CD4-positive, CD25-positive, alpha-beta regulatory T cell (primary cell): ENCODE results near the gene SFR1. TPM values are rescaled to one million over a fixed set of nuclear protein-coding genes. Genes with fewer than 3 reads are reported as not detected.

ENCODE experiments used
- ATAC-seq, 2 donors: fragments of 150-1000 bp; cut with Tn5 transposase; one replicate each; pipeline ENCODE4 v1.10.0; 2021; ENCODE audit warnings: low read depth in 2 of 2, moderate number of reproducible peaks in 2 of 2, moderate library complexity in 1 of 2
- DNase-seq, 3 donors: peaks; one replicate each; pipeline versions ENCODE4 v3.0.0 to v3.0.0-alpha.2; 2012 to 2022; ENCODE audit warnings: mixed read lengths in 1 of 3
- H3K27ac ChIP-seq: one replicate; pipeline ENCODE4 v1.7.0; 2013; ENCODE audit warnings: mild to moderate bottlenecking, low read length; ENCODE audit not compliant: insufficient read depth, poor library complexity, severe bottlenecking
- H3K27me3 ChIP-seq: one replicate; pipeline ENCODE4 v1.7.0; 2013; ENCODE audit warnings: low read length; ENCODE audit not compliant: control insufficient read depth, insufficient read depth
- H3K36me3 ChIP-seq: one replicate; pipeline ENCODE4 v1.7.0; 2013; ENCODE audit warnings: mild to moderate bottlenecking, low read length, moderate library complexity; ENCODE audit not compliant: control insufficient read depth, insufficient read depth
- H3K4me1 ChIP-seq: 2 replicates; pipeline ENCODE4 v1.7.0; 2013; ENCODE audit warnings: mild to moderate bottlenecking, low read length; ENCODE audit not compliant: insufficient read depth, control insufficient read depth, poor library complexity, severe bottlenecking
- H3K4me3 ChIP-seq: one replicate; pipeline ENCODE4 v1.7.0; 2013; ENCODE audit warnings: low read depth, mild to moderate bottlenecking, low read length, moderate library complexity
- H3K9me3 ChIP-seq, 2 experiments: 1 replicate in 1 of 2; 2 replicates in 1 of 2; pipeline ENCODE4 v1.7.0; 2013; ENCODE audit warnings: low read length in 2 of 2, mild to moderate bottlenecking in 1 of 2, moderate library complexity in 1 of 2; ENCODE audit not compliant: control insufficient read depth in 2 of 2
- H3K27ac Mint-ChIP-seq, 3 donors: one replicate each; pipeline ENCODE4 v1.8.0; 2020 to 2022; ENCODE audit warnings: mild to moderate bottlenecking in 3 of 3, mixed read lengths in 3 of 3, moderate library complexity in 2 of 3
- H3K27me3 Mint-ChIP-seq: one replicate; pipeline ENCODE4 v1.8.0; 2022; ENCODE audit warnings: mild to moderate bottlenecking, mixed read lengths
- H3K36me3 Mint-ChIP-seq: one replicate; pipeline ENCODE4 v1.8.0; 2020; ENCODE audit warnings: mixed read lengths
- H3K4me1 Mint-ChIP-seq, 4 donors: one replicate each; pipeline ENCODE4 v1.8.0; 2020 to 2022; ENCODE audit warnings: mixed read lengths in 4 of 4, mild to moderate bottlenecking in 1 of 4
- H3K4me3 Mint-ChIP-seq, 4 donors: one replicate each; pipeline ENCODE4 v1.8.0; 2020 to 2022; ENCODE audit warnings: mild to moderate bottlenecking in 4 of 4, mixed read lengths in 4 of 4, moderate library complexity in 3 of 4
- H3K9me3 Mint-ChIP-seq, 7 donors: one replicate each; pipeline ENCODE4 v1.8.0; 2020 to 2022; ENCODE audit warnings: mixed read lengths in 7 of 7, mild to moderate bottlenecking in 3 of 7, moderate library complexity in 2 of 7
- polyA plus RNA-seq, 4 donors: library from polyadenylated mRNA; unstranded; fragments of 300-500 nt; fragmentation: Illumina TruSeq; gene quantifications; one replicate each; pipeline ENCODE4 v1.2.3, GENCODE V29; 2021
- total RNA-seq: library from RNA; stranded (reverse); gene quantifications from one replicate; pipeline ENCODE4 v1.2.3, GENCODE V29; 2022

SFR1 gene
- total and polyA plus RNA-seq, 5 donors from 2014 or later: 12.9 to 19.6 (median 14.9) TPM

GRCh38 chr10:104081998-104082397, 40.0 kb upstream of the SFR1 start:
- Mint-ChIP-seq H3K36me3 (no peaks in the 10 kb centered on the region), H3K27me3 (no peaks in the 10 kb centered on the region), H3K27ac (no peak overlapping the region), H3K4me1 (peaks cover 0 to 1% (median 0%) of the 10 kb centered on the region in 4 donors), H3K9me3 (no peaks in the 10 kb centered on the region), H3K4me3 (no peak overlapping the region)
- no peak overlapping the region for H3K4me3 ChIP-seq
- ATAC-seq: no peak
- DNase-seq: no peak
- no peaks in the 10 kb centered on the region for H3K4me1 ChIP-seq
- H3K36me3 ChIP-seq: no peaks in the 10 kb centered on the region
- H3K9me3 ChIP-seq: no peaks in the 10 kb centered on the region
- H3K27me3 ChIP-seq: peaks cover 3% of the 10 kb centered on the region
- no peak overlapping the region for H3K27ac ChIP-seq

DNA sequence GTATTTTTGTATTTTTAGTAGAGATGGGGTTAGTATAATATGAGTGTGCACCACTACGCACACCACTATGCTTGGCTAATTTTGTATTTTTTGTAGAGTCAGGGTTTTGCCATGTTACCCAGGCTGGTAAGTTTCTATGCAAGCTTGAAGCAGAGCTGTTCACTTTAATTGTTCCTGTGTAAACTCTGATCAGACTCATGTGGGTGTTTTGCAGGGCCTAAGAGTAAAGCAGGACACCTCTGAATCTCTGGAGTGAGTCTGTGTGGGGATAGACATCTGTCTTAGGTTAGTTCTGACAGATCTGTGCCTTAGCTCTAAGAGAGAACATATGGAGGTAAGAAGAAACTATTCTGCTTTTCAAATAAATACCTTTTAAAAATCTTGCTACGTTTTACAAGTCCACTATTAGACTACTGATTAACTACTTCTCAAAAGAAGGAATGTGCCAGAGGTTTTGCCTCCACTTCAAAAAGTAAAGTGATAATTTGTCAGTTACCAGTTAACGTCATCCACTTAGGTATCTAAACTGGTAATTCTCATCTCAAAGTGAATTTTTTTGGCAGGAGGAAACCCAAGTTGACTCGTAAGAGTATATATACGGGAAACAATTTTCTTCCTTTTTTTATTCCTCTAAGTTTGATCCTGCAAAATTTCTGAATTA, 37.4 kb upstream of the SFR1 start:
- Mint-ChIP-seq H3K4me1 (peaks cover 0 to 1% (median 0%) of the 10 kb centered on the region in 4 donors), H3K9me3 (no peaks in the 10 kb centered on the region), H3K27ac (no peak overlapping the region), H3K27me3 (peaks cover 4% of the 10 kb centered on the region), H3K4me3 (no peak overlapping the region), H3K36me3 (no peaks in the 10 kb centered on the region)
- Histone ChIP-seq H3K4me1 (no peaks in the 10 kb centered on the region), H3K27ac (no peak overlapping the region), H3K36me3 (no peaks in the 10 kb centered on the region), H3K27me3 (peaks cover 3% of the 10 kb centered on the region), H3K9me3 (no peaks in the 10 kb centered on the region), H3K4me3 (no peak overlapping the region)
- ATAC-seq (no peak), DNase-seq (no peak)

DNA sequence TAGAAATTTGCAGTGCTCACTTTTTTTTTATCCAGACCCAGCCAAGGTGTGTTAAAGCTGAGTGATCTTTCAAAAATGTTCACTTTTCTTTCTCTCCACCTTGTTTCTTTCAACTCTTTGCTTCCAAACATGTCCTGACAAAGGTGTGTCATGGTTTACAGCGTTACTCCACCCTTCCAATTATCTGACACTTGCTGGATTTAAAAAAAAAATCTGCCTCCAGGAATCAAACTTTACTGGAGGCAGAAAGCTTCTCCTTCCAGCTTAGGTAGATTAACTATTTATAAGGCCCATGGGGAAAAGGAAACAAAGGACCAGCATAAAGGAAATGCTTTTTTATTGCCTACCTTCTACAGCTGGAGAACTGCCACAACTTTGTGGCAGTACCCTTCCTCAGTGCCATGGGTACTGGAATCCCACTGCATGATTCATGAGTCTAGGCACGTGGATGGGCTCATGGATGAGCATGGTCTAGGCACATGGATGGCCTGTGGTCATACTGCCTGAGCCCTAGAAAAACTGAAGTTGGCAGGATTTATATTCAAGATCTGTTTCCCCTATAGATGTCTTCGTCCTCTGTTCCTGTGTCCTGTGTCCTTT, 36.1 kb upstream of the SFR1 start, which contains the start of gene COL17A1:
TSS of gene COL17A1 (minus strand) at position 80 of the 600 bp plus-strand sequence. CDS start 5,207 bp downstream, outside the sequence.
- Mint-ChIP-seq H3K27me3 (peaks cover 8% of the 10 kb centered on the region), H3K4me3 (no peak within 1 kb of the TSS), H3K36me3 (no peaks in the 10 kb centered on the region), H3K4me1 (peaks cover 0 to 1% (median 0%) of the 10 kb centered on the region in 4 donors), H3K9me3 (no peaks in the 10 kb centered on the region), H3K27ac (no peak within 1 kb of the TSS)
- Histone ChIP-seq H3K27ac (no peak within 1 kb of the TSS), H3K27me3 (peaks cover 3% of the 10 kb centered on the region), H3K36me3 (no peaks in the 10 kb centered on the region), H3K9me3 (no peaks in the 10 kb centered on the region), H3K4me3 (no peak within 1 kb of the TSS), H3K4me1 (no peaks in the 10 kb centered on the region)
- ATAC-seq (no peak), DNase-seq (no peak)

DNA sequence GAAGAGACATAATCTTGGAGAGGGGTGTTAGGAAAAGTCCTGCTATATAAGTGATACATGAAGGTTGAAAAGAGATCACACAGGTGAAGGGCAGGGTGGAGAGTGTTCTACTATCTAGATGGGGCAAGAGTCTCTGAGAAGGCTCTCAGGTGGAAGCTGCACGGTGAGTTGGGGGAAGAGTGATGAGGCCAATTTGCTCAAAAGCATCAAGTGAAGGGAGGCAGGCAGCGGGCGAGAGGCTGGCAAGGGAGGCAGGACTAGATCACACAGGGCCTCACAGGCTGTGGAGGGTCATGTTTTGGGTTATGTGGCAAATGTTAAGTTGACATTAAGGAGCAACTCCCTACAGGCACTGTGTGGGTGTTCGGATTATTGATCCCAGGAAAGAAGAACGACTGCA, 33.7 kb upstream of the SFR1 start:
- H3K9me3 ChIP-seq: no peaks in the 10 kb centered on the region
- no peak overlapping the region for H3K4me3 ChIP-seq
- H3K36me3 Mint-ChIP-seq: no peaks in the 10 kb centered on the region
- no peak overlapping the region for H3K27ac Mint-ChIP-seq
- no peaks in the 10 kb centered on the region for H3K4me1 ChIP-seq
- H3K27ac ChIP-seq: no peak overlapping the region
- ATAC-seq: no peak
- H3K4me1 Mint-ChIP-seq: peaks cover 0 to 1% (median 0%) of the 10 kb centered on the region in 4 donors
- no peaks in the 10 kb centered on the region for H3K9me3 Mint-ChIP-seq
- no peaks in the 10 kb centered on the region for H3K27me3 ChIP-seq
- no peak for DNase-seq
- no peaks in the 10 kb centered on the region for H3K36me3 ChIP-seq
- no peak overlapping the region for H3K4me3 Mint-ChIP-seq
- peaks cover 11% of the 10 kb centered on the region for H3K27me3 Mint-ChIP-seq

GRCh38 chr10:104089621-104090020, 32.4 kb upstream of the SFR1 start:
- Histone ChIP-seq H3K9me3 (no peaks in the 10 kb centered on the region), H3K27me3 (no peaks in the 10 kb centered on the region), H3K36me3 (no peaks in the 10 kb centered on the region), H3K4me1 (no peaks in the 10 kb centered on the region), H3K4me3 (no peak overlapping the region), H3K27ac (no peak overlapping the region)
- Mint-ChIP-seq H3K27ac (no peak overlapping the region), H3K27me3 (peaks cover 11% of the 10 kb centered on the region), H3K9me3 (no peaks in the 10 kb centered on the region), H3K4me3 (no peak overlapping the region), H3K36me3 (no peaks in the 10 kb centered on the region), H3K4me1 (peaks cover 0 to 1% (median 0%) of the 10 kb centered on the region in 4 donors)
- DNase-seq (no peak), ATAC-seq (no peak)

GRCh38 chr10:104090611-104091010, 31.4 kb upstream of the SFR1 start:
- H3K27ac Mint-ChIP-seq: no peak overlapping the region
- H3K4me3 Mint-ChIP-seq: no peak overlapping the region
- no peaks in the 10 kb centered on the region for H3K36me3 ChIP-seq
- H3K27me3 Mint-ChIP-seq: peaks cover 11% of the 10 kb centered on the region
- H3K4me1 Mint-ChIP-seq: peaks cover 0 to 1% (median 0%) of the 10 kb centered on the region in 4 donors
- ATAC-seq (no peak), DNase-seq (no peak)
- no peaks in the 10 kb centered on the region for H3K9me3 ChIP-seq
- no peaks in the 10 kb centered on the region for H3K4me1 ChIP-seq
- no peak overlapping the region for H3K27ac ChIP-seq
- H3K27me3 ChIP-seq: peaks cover 2% of the 10 kb centered on the region
- no peak overlapping the region for H3K4me3 ChIP-seq
- H3K36me3 Mint-ChIP-seq: no peaks in the 10 kb centered on the region
- H3K9me3 Mint-ChIP-seq: no peaks in the 10 kb centered on the region

- H3K4me3 ChIP-seq: no peak overlapping the region
- Mint-ChIP-seq H3K9me3 (no peaks in the 10 kb centered on the region), H3K27ac (no peak overlapping the region), H3K27me3 (peaks cover 22% of the 10 kb centered on the region), H3K4me3 (no peak overlapping the region), H3K36me3 (no peaks in the 10 kb centered on the region), H3K4me1 (no peaks in the 10 kb centered on the region)
- ATAC-seq (no peak), DNase-seq (no peak)
- H3K27me3 ChIP-seq: peaks cover 6% of the 10 kb centered on the region
- H3K36me3 ChIP-seq: no peaks in the 10 kb centered on the region
- no peaks in the 10 kb centered on the region for H3K4me1 ChIP-seq
- H3K9me3 ChIP-seq: peaks cover 8% of the 10 kb centered on the region in 2 experiments
- no peak overlapping the region for H3K27ac ChIP-seq
These were observed 29.2 kb upstream of the SFR1 start for GRCh38 chr10:104092749-104093148.

DNA sequence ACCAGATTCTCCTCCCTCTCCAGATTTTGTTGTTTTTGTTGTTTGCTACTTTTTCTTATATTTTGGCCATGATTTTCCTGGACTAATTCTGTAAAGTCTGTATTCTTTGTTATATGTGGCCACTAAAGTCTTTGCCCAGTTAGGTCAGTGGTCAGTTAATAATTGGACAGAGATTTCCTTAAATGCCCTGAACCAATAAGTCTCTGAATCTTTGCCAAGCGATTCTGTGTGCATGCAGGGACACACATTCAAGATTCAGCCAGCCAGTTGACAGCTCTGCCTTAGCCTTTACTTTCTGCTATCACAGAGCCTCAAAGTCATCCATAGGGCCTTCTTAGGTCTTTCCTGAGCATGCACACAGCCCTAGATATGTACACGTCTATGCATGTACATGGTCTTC, 25.3 kb upstream of the SFR1 start:
- H3K4me3 ChIP-seq: no peak overlapping the region
- Mint-ChIP-seq H3K27me3 (peaks cover 21% of the 10 kb centered on the region), H3K4me1 (no peaks in the 10 kb centered on the region), H3K27ac (no peak overlapping the region), H3K36me3 (no peaks in the 10 kb centered on the region), H3K4me3 (no peak overlapping the region), H3K9me3 (peaks cover 0 to 1% (median 0%) of the 10 kb centered on the region in 7 donors)
- H3K27ac ChIP-seq: no peak overlapping the region
- no peak for DNase-seq
- H3K9me3 ChIP-seq: peaks cover 8% of the 10 kb centered on the region in 2 experiments
- no peaks in the 10 kb centered on the region for H3K4me1 ChIP-seq
- no peak for ATAC-seq
- peaks cover 12% of the 10 kb centered on the region for H3K27me3 ChIP-seq
- H3K36me3 ChIP-seq: no peaks in the 10 kb centered on the region
